Stimulated activated CD4-positive, alpha-beta T cell treated with anti-CD3 and anti-CD28 coated beads, Interleukin-1b, Interleukin-23, amount 100 ng/mL, for 4 hours (primary cell): ENCODE measurements around the gene S100A2.
A peak's percentile ranks its signal among the peaks of the same experiment; 100 is the strongest.

Experiments used
- DNase-seq, 2 donors: peaks; one replicate each; pipeline ENCODE4 v3.0.0-alpha.2; 2020; ENCODE audit warnings: low read depth in 2 of 2

The S100A2 gene

DNA sequence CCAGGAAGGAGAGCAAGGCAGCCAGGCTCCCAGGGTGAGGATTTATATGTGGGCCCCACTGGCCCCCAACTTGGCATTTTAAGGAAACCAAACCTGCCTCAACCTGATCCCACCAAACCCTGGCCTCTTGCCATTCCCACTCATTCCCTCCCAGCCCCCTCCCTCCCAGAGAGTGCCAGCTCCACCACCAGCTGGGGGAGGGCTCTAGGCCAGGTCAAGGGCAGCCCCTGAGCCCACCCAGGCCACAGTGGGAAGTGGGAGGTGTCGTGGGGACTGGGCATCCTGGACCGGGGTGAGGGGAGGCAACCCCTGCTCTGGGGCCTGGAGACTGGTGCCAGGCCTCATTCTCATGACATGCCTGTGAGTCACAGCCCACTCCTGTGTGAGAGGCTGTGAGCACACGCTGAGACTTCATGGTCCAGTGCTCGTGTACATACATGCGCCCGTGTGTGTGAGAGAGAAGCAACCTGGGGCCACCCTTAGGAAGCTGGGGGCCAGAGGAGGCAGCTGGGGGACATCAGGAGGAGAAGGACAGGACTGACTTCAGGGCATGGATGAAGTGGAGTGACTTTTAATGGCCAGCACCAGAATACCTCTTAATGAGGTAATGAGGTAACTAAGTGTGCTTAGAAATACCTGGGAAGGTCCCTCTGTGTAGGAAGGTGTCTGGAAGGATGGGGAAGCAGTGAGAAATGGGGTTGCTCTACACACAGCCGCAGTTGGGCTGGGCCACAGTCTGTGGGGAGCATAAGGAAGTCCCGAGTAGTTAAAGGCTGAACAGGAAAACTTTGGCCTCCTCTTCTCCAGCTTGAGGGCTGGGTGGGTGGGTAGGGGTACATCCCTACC, at the start of gene S100A2:
TSS of gene S100A2 (minus strand) at position 316 of the 846 bp plus-strand sequence. CDS start 1,967 bp downstream, outside the sequence.
- peak in 1 of 2 donors; percentile 43 for DNase-seq

DNA sequence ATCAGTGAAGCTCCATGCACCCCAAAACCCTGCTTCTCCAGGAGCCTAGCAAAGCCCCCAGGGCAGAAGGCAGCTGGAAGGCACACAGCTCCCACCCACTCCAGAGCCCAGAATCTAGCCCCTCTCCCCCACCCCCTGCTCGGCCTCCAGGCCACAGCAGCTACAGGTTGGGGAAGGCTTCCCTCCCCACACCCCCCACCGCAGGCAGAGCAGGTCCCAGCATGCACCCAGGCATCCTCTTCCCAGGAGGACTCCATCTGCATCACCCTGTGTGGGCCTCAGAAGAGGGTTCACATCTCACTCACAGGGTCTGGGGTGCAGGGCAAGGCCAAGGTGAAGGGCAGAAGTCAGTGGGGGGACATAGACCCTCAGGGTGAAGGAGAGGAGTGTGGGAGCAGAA, 49.8 kb upstream of the S100A2 start:
- no peak for DNase-seq

DNA sequence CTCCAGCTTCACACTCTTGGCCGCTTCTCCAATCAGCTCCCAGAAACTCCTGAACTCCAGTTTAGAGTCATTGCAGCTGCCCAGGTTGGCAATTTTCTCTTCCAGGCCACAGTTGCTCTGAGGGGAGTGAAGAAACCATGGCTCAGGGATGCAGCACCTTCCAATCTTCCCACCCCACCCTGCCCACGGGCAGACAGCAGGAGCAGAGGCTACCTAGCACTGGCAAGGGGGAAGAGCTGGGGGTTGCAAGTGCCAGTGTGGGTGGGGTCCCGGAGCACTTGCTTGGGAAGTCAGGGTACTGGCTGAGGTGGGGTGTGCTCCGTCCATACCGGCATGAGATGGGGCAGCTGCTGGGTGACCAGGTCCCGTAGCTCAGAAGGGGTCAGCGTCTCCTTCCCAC, 49.3 kb upstream of the S100A2 start:
- no peak for DNase-seq

DNA sequence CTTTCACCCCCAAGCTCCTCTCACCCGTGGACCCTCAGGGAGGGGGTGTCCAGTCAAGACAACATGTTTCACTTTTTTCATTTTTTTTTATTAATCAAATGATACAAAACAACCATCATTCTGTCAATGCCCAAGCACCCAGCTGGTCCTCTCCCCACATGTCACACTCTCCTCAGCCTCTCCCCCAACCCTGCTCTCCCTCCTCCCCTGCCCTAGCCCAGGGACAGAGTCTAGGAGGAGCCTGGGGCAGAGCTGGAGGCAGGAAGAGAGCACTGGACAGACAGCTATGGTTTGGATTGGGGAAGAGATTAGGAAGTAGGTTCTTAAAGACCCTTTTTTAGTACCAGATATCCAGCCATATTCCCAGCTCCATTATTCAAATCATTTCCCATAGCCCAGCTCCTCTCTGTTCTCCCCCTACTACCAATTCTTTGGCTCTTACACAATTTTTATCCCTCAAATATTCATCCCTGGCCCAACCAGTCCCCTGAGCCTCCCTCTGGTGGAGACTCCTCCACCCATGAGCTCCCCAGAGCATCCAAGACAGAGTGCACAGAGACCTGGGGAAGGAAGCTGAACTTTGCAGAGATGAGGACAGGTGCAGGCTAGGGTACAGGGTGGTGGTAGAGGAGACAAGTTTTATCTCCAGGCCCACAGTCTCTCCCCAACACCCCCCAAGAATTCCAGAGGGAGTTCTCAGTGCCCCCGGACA, 48.7 kb upstream of the S100A2 start:
- DNase-seq: no peak

DNA sequence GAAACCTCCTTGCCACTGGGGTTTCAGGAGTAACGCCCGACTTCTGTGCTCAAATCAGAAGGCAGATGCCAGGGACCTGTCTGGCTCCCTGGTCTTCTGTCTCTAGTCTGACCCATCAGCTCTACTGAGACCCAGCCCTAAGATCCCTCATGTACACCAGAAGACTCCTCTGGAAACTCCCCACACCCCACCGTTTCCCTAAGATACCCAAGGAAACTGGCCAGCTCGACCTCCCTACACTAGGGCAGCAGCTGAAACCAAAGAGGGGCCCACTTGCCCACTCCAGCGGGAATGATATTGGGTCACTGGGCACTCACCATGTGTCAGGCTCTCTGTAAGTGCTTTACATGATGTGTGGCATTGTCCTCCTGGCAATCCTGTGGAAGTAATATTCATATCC, 47.8 kb upstream of the S100A2 start:
- DNase-seq: no peak

DNA sequence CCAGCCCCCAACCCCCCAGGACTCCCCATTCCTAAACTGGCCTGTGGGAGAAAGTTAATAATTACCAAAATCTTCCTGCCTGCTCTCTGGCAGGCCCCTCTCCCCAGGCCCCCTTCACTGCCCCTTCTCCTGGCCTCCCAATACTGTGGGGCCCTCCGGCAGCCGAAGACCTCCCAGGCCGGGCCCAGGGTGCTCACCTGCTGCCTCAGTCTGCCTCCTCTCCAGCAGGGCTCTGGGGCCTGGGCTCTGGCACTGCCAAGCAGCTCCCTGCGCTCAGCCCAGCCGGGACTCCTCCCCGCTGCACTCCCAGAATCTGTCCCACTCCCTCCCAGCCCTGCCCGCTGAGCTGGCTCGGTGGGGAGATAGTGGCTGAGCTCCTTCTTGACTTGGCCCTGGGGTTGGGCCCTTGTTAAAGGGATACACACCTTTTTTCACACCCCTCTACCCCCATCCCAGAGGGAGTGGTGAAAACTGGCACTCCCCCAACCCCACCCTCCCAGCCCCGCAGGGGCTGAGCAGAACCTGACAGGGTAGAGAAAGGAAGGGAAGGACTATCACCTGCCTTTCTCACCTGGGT, 47.2 kb upstream of the S100A2 start, which contains the start of gene S100A16:
TSS of gene S100A16 (minus strand) at position 383 of the 577 bp plus-strand sequence. CDS start 4,986 bp downstream, outside the sequence.
- no peak for DNase-seq

DNA sequence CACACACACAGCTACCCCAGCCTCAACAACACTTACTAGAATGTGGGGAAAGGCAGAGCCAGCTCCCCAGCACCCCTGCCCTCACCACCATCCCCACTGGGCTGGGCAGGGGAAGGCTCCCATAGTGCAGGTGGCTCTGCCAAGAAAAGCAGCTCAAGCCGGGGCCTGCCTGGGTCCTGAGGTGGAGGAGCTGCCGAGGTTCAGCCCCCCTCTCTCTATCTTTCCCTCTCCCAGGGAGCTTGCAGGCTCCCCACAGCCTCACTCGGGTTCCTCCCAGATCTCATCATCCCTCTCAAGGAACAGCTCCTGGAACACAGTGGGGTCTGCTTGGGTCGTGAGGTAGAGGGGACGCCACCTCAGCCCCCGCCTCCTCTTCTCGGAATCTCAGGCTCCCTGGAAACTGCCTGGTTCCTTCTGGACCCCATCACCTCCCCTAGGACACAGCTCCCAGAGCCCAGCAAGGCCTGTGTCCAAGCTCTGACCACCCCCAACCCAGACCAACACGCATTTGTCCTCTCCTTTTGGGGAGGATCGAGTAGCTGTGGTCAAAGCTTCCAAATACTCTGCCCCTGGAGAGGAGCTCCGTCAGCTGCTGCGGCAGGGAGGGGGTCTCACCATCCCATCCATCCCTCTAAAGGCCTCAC, 46.6 kb upstream of the S100A2 start:
- no peak for DNase-seq

DNA sequence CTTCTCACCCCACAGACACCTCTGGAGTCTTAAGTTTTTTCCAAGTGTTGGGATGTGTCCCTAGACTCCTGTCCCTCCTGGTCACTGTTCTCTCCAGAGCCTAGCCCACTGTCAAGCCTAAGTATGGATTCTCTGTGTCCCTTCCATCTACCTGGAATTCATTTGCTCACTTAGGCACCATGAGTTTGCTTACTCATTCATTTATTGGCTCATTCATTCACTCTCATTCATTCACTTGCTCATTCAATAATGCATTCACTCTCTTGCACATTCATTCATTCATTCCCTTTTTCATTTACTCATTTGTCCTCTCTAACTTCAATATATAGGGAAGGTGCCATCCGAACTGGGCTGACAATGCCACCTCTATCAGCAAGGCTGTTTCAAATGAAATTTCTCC, 45.7 kb upstream of the S100A2 start:
- no peak for DNase-seq

DNA sequence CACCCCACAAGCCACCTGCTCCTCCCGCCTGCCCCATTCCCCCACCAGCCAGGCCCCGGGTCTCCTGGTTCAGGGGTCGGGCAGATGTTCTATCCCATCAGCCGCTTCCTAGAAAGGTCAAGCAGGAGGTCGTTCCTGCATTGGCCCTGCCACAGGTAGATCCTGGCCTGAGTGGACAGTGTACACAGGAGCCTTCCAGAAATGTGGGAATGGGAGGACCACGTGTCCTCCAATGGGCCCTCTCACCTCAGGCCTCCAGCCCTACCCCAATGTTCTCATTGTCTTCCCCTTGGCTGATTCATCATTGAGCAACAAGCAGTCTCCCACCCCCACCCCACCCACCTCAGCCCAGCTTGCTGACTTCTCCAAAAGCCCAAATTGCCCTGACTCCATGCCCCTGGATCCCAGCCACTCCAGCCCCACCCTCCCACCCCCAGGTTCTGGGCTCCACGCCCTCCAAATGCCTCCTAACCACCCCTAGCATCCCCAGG, 45.2 kb upstream of the S100A2 start:
- no peak for DNase-seq

DNA sequence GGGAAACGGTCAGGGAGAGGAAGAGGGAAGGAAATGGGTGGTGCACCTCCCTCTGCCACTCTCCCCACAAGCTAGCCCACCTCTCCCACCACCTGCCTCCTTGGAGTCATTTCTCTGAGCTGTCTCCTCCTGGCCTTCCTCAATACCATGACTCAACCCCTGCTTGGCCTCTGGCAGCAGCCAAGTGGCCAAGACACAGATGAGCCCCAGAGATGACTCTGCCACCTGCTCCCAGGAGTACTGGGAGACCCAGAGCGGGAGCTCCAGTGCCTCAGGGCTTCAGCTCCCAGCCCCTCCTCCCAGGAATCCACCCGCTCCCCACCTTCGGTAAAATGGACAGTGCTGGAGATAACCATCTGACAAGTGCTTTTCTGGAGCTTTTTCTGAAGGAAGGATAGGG, 44.7 kb upstream of the S100A2 start:
- DNase-seq: no peak

DNA sequence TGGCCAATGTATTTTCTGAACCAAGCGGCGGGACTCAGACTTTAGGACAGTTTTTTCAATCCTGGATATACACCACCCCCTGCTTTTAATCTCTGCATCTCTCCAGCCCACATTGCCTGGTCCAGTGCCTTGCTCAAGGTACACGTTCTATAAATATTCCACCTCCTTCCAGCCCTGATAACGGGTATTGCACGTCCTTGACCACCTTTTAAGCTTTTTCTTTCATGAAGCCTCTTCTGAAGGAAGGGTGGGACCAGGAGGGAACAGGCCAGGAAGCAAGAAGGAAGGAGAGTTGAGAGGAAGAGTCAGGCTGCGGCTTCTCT, 43.9 kb upstream of the S100A2 start:
- DNase-seq: no peak

DNA sequence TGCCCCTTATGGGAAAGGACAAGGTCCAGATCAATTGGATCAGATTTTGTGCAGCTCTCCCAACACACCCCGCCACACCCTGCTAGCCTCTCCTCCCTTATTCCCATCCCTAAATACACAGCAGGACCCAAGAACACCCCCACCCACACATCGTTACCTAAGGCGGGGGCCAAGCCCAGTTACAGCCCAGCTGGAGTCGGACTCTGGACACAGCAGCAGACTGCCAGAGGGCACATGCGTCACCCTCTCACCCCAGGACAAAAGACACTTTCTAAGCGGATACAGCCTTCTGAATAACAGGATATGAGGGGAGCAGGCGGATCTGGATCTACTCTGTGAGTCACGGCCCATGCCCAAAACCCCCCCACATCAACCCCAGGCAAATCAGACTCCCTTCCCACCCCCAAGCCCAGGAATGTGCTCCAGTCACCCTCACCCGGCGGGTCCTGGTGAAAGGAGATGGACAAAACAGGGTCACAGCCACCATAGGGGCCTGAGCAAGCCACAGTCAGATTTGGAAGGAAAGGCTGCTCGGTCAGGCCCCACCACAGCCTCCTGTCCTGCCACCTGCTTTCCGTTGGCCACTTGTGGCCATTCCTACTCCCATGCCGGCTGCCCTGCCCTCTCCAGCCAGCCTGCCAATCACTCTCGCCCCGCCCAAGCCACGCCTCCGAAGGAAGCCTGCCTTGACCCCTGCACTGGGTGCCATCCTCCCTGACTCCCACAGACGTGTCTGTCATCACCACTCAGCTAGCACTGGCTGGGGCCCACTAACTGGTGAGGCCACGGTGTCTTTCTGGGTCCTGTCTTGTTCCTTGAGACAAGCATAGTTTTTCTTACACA, 43.3 kb upstream of the S100A2 start:
- DNase-seq: no peak

DNA sequence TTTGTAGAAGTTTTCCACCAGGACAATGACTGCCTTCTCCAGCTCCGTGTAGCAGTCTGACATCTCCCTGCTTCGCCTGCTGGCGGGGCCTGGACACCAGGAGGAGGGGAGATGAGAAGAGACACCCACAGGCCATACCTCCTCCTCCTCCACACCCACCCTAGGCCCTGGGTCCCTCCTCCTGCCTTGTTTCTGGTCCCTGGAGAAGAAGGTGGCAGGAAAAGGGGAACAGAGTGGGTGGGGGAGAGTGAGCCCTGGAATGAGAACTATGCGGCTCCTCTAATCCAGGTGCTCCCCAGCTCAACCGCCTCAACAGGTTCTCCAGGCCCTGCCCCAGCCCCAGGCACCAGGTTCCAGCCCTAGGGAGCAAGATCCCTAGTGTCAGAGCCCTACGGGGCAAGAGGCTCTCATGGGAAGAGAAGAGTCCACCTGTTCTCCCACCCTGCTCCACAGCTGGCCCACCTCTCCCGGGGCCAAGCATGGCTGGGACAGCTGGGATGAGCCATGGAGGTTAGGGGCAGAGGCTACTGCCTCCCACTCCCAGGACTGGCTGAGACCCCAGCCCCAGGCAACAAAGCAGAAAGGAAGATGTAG, 42.5 kb upstream of the S100A2 start:
- DNase-seq: no peak

DNA sequence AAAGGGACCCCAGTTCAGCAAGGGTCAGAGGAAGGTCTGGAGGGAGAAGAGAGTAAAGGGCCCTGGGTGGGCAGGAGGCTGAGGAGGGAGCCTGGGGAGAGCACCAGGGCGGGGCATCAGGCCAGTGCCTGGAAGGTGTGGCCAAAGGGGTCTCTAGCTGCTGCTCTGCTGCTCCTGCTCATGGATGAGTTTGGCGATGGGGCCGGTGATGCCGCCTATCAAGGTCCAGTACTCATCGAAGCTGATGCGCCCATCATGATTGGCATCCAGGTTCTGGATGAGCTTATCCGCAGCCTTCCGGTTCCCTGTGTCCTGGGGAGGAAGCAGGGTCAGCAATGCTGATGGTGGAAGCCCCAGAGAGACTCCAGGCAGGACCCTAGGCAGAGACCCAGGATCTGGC, 41.7 kb upstream of the S100A2 start:
- no peak for DNase-seq

DNA sequence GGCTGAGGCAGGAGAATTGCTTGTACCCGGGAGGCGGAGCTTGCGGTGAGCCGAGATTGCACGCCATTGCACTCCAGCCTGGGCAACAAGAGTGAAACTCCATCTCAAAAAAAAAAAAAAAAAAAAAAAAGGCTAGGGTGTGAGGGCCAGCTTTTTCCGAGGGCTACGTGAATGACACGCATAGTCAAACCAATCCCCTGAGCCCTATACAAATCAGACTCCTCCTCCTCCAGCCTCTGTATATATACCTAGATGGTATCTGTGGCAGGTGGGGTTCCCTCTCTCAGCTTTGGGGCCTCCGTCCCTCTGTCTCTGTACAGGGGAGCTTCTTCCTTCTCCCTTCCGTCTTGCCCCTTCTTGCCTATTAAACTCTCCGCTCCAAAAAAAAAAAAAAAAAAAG, 40.5 kb upstream of the S100A2 start:
- DNase-seq: no peak

DNA sequence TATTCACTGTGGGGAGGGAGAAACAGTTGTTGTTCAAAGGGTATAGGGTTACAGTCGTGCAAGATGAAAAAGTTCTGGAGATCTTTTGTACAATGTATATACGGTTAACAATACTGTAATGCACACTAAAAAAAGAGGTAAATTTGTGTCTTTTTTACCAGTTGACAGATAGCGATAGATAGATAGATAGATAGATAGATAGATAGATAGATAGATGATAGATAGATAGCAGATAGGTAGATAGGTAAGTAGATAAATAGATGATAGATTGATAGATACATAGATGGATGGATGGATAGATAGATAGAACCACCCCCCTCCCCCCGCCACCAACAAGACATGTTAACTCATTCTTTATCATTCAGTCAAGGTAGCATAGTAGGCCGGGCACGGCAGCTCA, 37.1 kb upstream of the S100A2 start:
- no peak for DNase-seq

DNA sequence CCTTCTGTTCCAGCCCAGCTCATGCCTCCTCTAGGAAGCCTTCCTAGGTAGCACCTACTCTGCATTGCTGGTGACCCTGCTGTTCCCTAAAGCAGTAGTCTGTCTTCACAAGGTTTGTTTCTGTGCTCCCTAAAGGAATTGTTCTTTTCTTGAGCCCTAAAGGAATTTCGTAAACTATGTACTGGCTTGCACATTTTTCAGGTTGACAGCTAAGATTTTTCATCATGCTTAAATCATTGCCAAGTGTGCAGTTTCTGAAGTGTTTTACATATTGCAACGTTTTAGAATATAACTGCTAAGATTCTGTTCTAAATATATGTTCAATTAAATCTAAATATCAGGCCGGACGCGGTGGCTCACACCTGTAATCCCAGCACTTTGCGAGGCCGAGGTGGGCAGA, 34.2 kb upstream of the S100A2 start:
- DNase-seq: no peak

DNA sequence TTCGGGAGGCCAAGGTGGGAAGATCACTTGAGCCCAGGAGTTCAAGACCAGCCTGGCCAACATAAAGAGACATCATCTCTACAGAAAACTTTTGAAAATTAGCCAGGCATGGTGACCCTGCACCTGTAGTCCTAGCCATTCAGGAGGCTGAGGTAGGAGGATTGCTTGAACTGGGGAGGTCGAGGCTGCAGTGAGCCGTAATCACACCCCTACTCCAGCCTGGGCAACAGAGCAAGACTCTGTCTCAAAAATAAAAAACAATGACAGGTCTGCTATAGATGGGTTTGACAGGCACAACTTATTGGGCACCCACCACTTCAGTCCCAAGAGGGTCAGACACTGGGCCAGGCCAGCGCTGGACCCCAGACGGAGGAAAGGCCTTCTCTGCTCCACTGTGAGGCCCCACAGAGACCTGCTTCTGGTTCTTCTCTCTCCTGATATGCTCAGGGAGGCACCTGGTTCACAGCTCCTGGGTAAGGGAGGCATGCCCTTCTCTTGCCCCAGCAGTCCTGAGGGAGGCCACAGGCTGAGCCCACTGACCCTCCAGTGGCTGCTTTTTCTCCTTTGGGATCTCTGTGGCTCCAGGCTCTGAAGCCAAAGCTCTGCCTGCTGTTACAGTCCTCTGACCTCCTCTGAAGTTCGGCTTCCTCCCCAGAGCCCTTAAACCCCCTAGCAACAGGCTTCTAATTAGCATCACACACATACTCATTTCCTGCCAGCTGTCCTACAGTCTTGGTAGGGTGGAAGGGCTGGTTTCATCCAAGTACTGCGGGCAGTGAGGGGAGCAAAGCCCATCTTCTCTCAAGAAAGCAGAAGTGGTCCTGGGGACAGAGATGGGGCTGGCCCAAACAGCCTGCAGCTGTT, 32.9 kb upstream of the S100A2 start:
- no peak for DNase-seq

DNA sequence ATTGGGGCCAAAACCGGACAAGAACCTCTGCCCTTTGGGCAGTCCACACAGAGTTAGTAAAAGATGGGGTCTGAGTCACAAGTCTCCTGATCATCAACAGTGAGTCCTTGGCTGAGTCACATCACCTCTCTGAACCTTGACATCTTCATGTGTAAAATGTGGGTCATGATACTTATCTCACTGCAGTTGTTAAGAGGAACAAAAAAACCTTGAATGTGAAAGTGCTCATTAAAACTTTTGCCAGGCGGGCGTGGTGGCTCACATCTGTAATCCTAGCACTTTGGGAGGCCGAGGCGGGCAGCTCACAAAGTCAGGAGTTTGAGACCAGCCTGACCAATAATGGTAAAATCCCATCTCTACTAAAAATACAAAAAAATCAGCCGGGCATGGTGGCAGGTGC, 31.6 kb upstream of the S100A2 start:
- no peak for DNase-seq

DNA sequence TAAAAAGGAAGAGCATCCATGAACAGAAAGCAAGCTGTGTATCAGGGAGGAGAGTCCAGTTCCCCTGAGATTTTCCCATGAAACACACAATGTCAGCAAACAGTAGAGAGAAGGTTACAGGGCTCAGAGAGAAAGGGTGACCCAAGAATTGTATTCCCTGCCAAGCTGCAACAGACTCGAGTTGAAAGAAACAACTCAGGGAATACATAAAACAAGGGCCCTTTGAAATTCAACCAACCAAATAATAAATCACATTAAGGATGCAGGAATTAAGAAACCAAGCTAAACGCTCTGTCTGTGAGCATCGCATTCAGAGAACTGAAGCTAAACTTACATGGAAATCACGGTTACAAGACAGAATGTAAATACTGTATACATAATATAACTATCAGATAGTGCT, 27.1 kb upstream of the S100A2 start:
- DNase-seq: no peak
